ENCODE measurements around the gene ITPKB. TPM values are rescaled to one million over a fixed set of nuclear protein-coding genes. Genes with fewer than 3 reads are reported as not detected.
"Not testable (repeated sequence)": the region's sequence is repeated elsewhere in the genome, so short reads cannot be mapped to it uniquely, and the experiment has no call there.

ITPKB gene
- total and polyA plus RNA-seq, 2 experiments from 2014 or later: 0.31 to 5.2 TPM

- Mint-ChIP-seq H3K9me3 (peaks cover 26% of the 10 kb centered on the region), H3K4me3 (no peak overlapping the region), H3K4me1 (no peaks in the 10 kb centered on the region), H3K27me3 (ENCODE audit: insufficient read depth, low read depth, poor library complexity) (no peaks in the 10 kb centered on the region), H3K36me3 (ENCODE audit: low read depth) (no peaks in the 10 kb centered on the region; the same call in 2 of the 3 replicates), H3K27ac (no peak overlapping the region)
- ATAC-seq (no peak), DNase-seq (ENCODE audit: low spot score) (no peak)
- H3K27me3 ChIP-seq (ENCODE audit: insufficient read depth): no peaks in the 10 kb centered on the region
- TF ChIP-seq CREB1 (CRISPR knock-in tag; IDR thresholded peaks at IDR 0.05; ENCODE audit: low read depth): no peak
- no peak for TF ChIP-seq ETS1 (IDR thresholded peaks at IDR 0.05)
- no peak for TF ChIP-seq CTCF (conservative IDR thresholded peaks at IDR 0.05; ENCODE audit: low read depth in 2 of 2)
- TF ChIP-seq, protein P1, sequence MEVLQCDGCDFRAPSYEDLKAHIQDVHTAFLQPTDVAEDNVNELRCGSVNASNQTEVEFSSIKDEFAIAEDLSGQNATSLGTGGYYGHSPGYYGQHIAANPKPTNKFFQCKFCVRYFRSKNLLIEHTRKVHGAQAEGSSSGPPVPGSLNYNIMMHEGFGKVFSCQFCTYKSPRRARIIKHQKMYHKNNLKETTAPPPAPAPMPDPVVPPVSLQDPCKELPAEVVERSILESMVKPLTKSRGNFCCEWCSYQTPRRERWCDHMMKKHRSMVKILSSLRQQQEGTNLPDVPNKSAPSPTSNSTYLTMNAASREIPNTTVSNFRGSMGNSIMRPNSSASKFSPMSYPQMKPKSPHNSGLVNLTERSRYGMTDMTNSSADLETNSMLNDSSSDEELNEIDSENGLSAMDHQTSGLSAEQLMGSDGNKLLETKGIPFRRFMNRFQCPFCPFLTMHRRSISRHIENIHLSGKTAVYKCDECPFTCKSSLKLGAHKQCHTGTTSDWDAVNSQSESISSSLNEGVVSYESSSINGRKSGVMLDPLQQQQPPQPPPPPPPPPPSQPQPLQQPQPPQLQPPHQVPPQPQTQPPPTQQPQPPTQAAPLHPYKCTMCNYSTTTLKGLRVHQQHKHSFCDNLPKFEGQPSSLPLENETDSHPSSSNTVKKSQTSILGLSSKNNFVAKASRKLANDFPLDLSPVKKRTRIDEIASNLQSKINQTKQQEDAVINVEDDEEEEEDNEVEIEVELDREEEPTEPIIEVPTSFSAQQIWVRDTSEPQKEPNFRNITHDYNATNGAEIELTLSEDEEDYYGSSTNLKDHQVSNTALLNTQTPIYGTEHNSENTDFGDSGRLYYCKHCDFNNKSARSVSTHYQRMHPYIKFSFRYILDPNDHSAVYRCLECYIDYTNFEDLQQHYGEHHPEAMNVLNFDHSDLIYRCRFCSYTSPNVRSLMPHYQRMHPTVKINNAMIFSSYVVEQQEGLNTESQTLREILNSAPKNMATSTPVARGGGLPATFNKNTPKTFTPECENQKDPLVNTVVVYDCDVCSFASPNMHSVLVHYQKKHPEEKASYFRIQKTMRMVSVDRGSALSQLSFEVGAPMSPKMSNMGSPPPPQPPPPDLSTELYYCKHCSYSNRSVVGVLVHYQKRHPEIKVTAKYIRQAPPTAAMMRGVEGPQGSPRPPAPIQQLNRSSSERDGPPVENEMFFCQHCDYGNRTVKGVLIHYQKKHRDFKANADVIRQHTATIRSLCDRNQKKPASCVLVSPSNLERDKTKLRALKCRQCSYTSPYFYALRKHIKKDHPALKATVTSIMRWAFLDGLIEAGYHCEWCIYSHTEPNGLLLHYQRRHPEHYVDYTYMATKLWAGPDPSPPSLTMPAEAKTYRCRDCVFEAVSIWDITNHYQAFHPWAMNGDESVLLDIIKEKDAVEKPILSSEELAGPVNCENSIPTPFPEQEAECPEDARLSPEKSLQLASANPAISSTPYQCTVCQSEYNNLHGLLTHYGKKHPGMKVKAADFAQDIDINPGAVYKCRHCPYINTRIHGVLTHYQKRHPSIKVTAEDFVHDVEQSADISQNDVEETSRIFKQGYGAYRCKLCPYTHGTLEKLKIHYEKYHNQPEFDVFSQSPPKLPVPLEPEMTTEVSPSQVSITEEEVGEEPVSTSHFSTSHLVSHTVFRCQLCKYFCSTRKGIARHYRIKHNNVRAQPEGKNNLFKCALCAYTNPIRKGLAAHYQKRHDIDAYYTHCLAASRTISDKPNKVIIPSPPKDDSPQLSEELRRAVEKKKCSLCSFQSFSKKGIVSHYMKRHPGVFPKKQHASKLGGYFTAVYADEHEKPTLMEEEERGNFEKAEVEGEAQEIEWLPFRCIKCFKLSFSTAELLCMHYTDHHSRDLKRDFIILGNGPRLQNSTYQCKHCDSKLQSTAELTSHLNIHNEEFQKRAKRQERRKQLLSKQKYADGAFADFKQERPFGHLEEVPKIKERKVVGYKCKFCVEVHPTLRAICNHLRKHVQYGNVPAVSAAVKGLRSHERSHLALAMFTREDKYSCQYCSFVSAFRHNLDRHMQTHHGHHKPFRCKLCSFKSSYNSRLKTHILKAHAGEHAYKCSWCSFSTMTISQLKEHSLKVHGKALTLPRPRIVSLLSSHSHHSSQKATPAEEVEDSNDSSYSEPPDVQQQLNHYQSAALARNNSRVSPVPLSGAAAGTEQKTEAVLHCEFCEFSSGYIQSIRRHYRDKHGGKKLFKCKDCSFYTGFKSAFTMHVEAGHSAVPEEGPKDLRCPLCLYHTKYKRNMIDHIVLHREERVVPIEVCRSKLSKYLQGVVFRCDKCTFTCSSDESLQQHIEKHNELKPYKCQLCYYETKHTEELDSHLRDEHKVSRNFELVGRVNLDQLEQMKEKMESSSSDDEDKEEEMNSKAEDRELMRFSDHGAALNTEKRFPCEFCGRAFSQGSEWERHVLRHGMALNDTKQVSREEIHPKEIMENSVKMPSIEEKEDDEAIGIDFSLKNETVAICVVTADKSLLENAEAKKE (CRISPR knock-in tag; IDR thresholded peaks at IDR 0.05): no peak
- no peak for TF ChIP-seq ZNF331 (CRISPR knock-in tag; IDR thresholded peaks at IDR 0.05; ENCODE audit: low read depth)
- TF ChIP-seq POLR2AphosphoS5 (IDR thresholded peaks at IDR 0.05; ENCODE audit: low read depth): no peak
- TF ChIP-seq JUNB (IDR thresholded peaks at IDR 0.05; ENCODE audit: unreplicated experiment): no peak
- TF ChIP-seq EZH2 (IDR thresholded peaks at IDR 0.05; ENCODE audit: low read depth, unreplicated experiment): no peak
- no peak for TF ChIP-seq ZNF114 (CRISPR knock-in tag; IDR thresholded peaks at IDR 0.05)
- no peak for TF ChIP-seq REST (IDR thresholded peaks at IDR 0.05; ENCODE audit: unreplicated experiment)
- TF ChIP-seq NANOG (IDR thresholded peaks at IDR 0.05; ENCODE audit: borderline replicate concordance): no peak
- no peaks in the 10 kb centered on the region for H3K9me2 ChIP-seq (ENCODE audit: insufficient read depth)
- H3K79me2 ChIP-seq (replicated peaks; ENCODE audit: insufficient read depth): no peaks in the 10 kb centered on the region
- H3K27ac ChIP-seq (ENCODE audit: low read depth): no peak overlapping the region
- no peaks in the 10 kb centered on the region for H3K4me1 ChIP-seq (ENCODE audit: insufficient read depth)
- H3K36me3 ChIP-seq (ENCODE audit: insufficient read depth): no peaks in the 10 kb centered on the region
- no peaks in the 10 kb centered on the region for H4K20me1 ChIP-seq (replicated peaks; ENCODE audit: insufficient read depth)
- H2AFZ ChIP-seq: no peak overlapping the region
- H3K4me2 ChIP-seq: no peak overlapping the region
- H3F3A ChIP-seq (replicated peaks; ENCODE audit: low read depth): no peaks in the 10 kb centered on the region
- no peak overlapping the region for H3K4me3 ChIP-seq
Measured at GRCh38 chr1:226618380-226618779, 120.7 kb downstream of the ITPKB start.

- not testable (repeated sequence) for H3K4me3 ChIP-seq; H3K27ac ChIP-seq (ENCODE audit: low read depth); H4K20me1 ChIP-seq (replicated peaks; ENCODE audit: insufficient read depth); H3K4me1 ChIP-seq (ENCODE audit: insufficient read depth); H3K36me3 ChIP-seq (ENCODE audit: insufficient read depth); H3K9me2 ChIP-seq (ENCODE audit: insufficient read depth); H3K36me3 Mint-ChIP-seq (ENCODE audit: low read depth); H3K4me2 ChIP-seq; H3K27me3 Mint-ChIP-seq (ENCODE audit: insufficient read depth, low read depth, poor library complexity); H2AFZ ChIP-seq; H3K27ac Mint-ChIP-seq; H3K79me2 ChIP-seq (replicated peaks; ENCODE audit: insufficient read depth); ATAC-seq; H3K4me3 Mint-ChIP-seq; H3F3A ChIP-seq (replicated peaks; ENCODE audit: low read depth); H3K4me1 Mint-ChIP-seq; H3K27me3 ChIP-seq (ENCODE audit: insufficient read depth); DNase-seq (ENCODE audit: low spot score)
- H3K9me3 Mint-ChIP-seq: peaks cover 26% of the 10 kb centered on the region
Measured at GRCh38 chr1:226617719-226618118, 121.4 kb downstream of the ITPKB start.

Measured in GM23338 (cell line).